AG08396 (cell line): ENCODE data around the gene NUDT15.
"Not testable (repeated sequence)": the region's sequence is repeated elsewhere in the genome, so short reads cannot be mapped to it uniquely, and the experiment has no call there.

ENCODE experiments used
- DNase-seq: peaks from one replicate; pipeline ENCODE4 v3.0.0; 2012; ENCODE audit warnings: low spot score, mixed read lengths

The NUDT15 gene

DNA sequence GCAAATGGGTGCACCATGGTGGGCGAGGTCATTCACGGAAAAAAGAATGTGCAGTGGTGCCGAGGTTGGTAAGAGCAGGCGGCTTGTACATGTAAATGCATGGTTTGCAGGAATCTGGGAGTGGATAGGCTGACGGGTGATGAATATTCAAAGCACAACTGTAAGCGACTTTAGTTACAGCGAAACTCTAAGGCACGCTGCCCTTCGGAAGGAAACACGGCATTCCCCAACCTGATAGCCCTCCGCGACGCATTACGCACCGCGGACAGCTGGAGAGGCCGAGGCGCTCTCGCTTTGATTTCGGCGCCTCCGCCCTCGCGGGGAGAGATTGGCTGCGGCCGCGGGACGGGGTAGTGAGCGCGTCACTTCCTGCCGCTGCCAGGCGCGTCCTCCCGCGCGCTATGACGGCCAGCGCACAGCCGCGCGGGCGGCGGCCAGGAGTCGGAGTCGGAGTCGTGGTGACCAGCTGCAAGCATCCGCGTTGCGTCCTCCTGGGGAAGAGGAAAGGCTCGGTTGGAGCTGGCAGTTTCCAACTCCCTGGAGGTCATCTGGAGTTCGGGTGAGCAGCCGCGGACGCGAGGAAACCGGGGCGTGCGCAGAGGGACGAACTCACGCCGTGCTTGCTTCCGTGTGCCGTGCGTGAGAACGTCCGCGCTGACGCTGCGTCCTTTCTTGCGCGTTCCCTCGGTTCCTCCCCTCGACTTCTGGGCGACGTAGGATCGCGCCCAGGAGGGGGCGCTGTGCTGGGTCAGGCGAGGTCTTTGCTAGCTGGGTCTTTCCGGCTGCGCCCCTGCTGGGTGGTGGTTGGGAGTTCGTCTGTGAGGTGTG, at the start of gene NUDT15:
Gene NUDT15 (plus strand): TSS at position 381 of the 828 bp plus-strand sequence. CDS start 21 bp downstream, at position 402.
- peak; percentile 96 for DNase-seq

GRCh38 chr13:47990427-47990826, 47.1 kb upstream of the NUDT15 start:
- DNase-seq = no peak

DNA sequence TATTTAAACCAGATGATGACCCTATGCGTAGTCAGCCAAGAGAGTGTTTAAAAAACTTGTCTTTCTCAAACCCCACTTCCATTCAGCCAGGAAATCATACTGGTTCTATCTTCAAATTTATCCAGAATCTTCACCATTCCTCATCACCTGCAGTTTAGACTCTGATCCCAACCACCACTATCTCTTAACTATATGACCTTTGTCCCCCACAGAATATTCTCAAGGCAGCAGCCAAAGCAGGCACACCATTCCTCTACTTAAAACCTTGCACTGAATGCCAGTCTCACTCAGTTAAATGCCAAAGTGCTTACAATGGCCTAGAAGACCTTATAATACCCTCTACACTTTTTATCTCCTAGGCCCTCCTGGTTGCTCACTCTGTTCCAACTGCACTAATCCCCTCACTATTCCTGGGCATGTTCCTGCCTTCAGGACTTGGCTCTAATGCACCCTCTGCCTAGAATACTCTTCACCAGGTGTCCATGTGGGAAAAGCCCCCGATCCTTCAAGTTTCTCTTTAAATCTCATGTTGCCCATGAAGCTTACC, 46.5 kb upstream of the NUDT15 start:
- DNase-seq = no peak

DNA sequence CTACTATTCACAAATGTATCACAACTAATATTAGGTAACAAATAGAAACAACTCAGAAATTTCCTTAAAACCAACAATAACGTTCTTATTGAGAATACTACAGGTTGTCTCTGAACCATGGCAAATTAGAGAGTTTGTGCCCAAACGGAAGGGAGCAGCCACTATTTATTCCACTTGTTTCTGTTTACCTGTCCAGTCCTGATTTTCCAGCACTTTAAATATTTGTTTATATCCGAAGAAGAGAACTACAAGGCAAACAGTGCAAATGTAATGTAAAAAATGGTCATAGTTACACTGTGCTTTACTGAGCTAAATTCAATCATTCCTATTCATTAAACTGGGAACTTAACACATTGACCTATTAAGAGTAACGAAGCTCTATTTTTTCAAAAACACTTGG, 45.7 kb upstream of the NUDT15 start:
- DNase-seq = no peak

GRCh38 chr13:47997384-47997783, 40.1 kb upstream of the NUDT15 start:
- no peak for DNase-seq

GRCh38 chr13:47999973-48000372, 37.6 kb upstream of the NUDT15 start:
- no peak for DNase-seq

DNA sequence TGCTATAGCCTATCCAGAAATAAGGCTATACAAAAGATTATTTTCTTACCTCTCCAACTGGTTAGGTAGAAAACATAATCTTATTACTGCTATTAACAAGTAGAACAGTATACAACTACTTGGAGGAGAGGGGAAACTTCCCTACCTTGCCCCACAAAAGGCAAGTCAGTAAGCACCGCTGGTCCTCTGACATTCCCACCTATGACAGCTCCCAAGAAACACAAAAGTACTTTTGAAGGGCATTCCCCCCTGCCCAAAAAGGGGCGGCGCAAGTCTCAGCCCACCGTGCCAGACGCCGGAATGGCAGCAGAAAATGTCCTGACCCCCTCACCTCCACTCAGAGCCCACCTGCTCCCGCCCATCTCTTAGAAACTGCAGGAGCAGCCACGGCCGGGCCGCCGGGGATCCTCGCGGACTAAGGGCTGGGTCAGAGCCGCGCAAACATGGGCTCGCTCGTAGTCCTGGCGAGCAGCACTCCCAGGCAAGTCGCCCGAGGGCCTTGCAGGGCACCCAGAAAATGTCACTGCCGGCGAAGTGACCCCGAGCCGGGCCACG, 36.9 kb upstream of the NUDT15 start:
- peak; percentile 39 for DNase-seq

DNA sequence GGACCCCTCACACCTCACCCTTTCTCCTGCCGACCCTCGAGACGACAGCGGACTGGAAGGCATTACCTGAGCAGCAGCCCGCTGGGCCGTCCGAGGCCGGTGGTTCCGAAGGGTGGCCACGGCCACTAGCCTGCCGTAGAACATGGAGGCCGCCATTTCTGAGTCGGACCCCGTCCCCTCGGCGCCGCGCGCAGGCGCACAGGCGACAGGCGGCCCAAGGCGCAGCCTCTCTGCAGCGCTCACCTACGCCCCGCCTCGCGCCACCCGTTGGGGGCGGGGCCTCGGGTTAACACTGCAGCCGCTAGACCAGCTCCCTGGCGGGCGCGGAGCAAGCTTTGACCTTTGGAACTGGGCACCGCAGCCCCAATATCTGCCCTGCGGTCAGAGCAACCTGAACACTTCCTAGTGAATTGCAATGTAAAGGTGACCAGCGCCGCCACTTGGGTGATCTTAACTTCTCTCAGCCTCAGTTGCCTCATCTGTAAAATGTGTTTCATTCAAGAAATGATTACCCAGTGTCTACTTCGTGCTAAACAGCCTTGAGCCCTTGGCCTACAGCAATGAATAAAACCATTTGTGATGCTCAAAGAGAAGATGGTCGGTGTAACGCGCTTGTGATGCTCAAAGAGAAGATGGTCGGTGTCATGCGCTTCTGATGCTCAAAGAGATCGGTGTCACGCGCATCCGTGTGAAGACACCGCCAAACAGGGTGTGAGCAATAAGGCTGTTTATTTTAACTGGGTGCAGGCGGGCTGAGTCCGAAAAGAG, 36.2 kb upstream of the NUDT15 start, which contains the start of gene SUCLA2:
Gene SUCLA2 (minus strand): TSS at position 160 of the 768 bp plus-strand sequence. CDS start 4 bp downstream, at position 156.
- peak; percentile 99 for DNase-seq

GRCh38 chr13:48001999-48002398, 35.5 kb upstream of the NUDT15 start:
- DNase-seq = not testable (repeated sequence)

DNA sequence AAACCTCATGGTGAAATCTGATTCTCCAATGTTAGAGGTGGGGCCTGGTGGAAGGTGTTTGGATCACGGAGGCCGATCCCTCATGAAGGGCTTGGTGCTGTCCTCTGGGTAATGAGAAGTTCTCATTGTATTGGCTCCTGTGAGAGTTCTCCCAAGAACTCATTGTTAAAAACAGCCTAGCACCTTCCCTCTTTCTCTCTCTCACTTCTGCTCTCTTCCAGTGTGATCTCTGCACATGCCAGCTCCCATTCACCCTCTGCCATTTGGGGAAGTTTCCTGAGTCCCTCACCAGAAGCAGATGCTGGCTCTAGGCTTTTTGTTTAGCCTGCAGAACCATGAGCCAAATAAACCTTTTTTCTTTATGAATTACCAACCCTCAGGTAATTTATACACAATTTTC, 33.3 kb upstream of the NUDT15 start:
- no peak for DNase-seq

- DNase-seq = no peak
Observed at GRCh38 chr13:48006396-48006795, 31.1 kb upstream of the NUDT15 start.

GRCh38 chr13:48009284-48009683, 28.2 kb upstream of the NUDT15 start:
- peak; percentile 37 for DNase-seq

DNA sequence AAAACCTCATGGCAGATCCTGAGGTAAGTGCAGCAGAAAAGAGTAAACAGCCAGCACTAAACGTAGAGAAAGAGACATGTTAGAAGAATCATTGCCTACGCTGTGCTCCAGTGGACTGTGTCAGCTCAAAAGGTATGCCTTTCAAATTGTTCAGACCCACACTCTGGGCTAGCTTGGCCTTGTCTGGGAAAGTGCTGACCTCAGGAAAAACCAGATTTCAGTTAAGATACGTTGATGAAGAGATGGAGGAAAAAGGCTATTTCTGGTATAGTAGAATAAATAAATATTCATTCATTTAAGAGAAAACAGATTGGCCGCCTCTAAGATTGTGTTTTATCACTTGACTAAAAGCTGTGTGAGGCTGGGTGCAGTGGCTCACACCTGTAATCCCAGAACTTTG, 26.8 kb upstream of the NUDT15 start:
- DNase-seq = no peak

DNA sequence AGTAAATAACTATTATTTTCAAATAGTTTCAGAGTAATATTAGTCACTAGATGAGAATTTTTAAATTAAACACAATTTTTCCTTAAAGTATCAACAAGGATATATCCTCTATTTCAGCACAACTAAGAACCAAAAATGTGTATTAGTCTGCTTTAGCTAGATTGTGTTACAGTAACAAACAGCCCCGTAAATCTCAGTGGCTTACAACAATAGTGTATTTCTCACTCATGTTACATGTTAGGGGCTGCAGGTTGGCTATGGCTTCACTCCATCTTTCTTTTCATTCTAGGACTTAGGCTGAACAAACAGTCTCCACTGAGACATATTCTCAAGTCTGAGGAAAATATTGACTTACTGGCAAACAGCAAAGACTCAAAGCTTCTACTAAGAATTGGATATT, 24.9 kb upstream of the NUDT15 start:
- DNase-seq = no peak

- no peak for DNase-seq
Observed at GRCh38 chr13:48014359-48014758, 23.2 kb upstream of the NUDT15 start.

- no peak for DNase-seq
Observed at GRCh38 chr13:48018637-48019036, 18.9 kb upstream of the NUDT15 start.

GRCh38 chr13:48019796-48020195, 17.7 kb upstream of the NUDT15 start:
- DNase-seq = no peak

DNA sequence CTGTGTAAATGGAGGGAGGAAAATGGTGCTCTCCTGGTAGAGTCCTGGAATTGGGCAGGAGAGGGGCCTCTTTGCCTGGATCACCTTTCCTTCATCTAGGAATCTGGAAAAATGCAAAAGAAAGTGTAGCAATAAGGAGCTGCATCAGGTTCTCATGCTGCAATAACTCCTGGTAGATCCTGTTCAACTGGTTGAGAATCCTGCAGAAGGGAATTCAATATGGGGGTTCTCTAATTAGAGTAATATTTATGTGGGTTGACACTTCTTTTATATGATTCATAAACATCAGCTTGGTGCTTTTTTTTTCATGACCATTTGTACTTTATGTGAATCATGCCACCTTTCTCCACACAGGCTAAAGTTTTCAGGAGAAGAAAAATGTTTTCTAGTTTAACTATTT, 9.5 kb upstream of the NUDT15 start:
- no peak for DNase-seq

DNA sequence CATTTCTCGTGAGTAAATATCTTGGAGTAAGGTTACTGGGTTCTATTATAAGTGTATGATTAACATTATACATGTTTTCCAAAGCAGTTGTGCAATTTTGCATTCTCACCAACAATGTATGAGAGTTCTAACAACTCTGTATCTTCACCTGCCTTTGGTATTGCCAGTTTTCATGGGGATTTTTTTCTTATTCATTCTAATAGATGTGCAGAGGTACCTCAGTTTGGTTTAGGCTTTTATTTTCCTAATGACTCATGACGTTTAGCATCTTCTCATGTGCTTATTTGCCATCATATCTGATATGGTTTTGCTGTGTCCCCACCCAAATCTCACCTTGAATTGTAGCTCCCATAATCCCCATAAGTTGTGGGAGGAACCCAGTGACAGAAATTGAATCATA, 7.7 kb upstream of the NUDT15 start:
- no peak for DNase-seq

GRCh38 chr13:48038761-48039160, 1.2 kb downstream of the NUDT15 start:
- DNase-seq = no peak

GRCh38 chr13:48040049-48040448, 2.5 kb downstream of the NUDT15 start:
- DNase-seq = no peak

- DNase-seq = peak; percentile 4
Observed at GRCh38 chr13:48040896-48041295, 3.4 kb downstream of the NUDT15 start.

- DNase-seq = no peak
Observed at GRCh38 chr13:48042894-48043293, 5.4 kb downstream of the NUDT15 start.
